GM23338 (cell line): ENCODE data around the gene FKBP1A. TPM values are rescaled to one million over a fixed set of nuclear protein-coding genes. Genes with fewer than 3 reads are reported as not detected.

Experiments
- ATAC-seq: fragments of 200-7000 bp; cut with Tn5 transposase; 3 replicates; pipeline ENCODE4 v1.9.1; 2020
- DNase-seq: peaks from one replicate; pipeline ENCODE4 v3.0.0-alpha.2; 2015; ENCODE audit warnings: low spot score
- H2AFZ ChIP-seq: fragments of 200-600 bp; sonication (generic); 2 replicates; pipeline ENCODE4 v1.8.0; 2016; ENCODE audit warnings: antibody characterized with exemption, mild to moderate bottlenecking, moderate library complexity
- H3F3A ChIP-seq: fragments of 200-600 bp; sonication (generic); replicated peaks from 2 replicates; pipeline ENCODE4 v1.8.0; 2017; ENCODE audit warnings: antibody characterized with exemption, mixed run types, low read depth
- H3K27ac ChIP-seq: fragments of 200-600 bp; sonication (generic); 2 replicates; pipeline ENCODE4 v1.6.1; 2016; ENCODE audit warnings: low read depth
- H3K27me3 ChIP-seq: fragments of 200-600 bp; sonication (generic); 2 replicates; pipeline ENCODE4 v1.8.0; 2016; ENCODE audit warnings: mild to moderate bottlenecking, mixed run types, moderate library complexity; ENCODE audit not compliant: insufficient read depth
- H3K36me3 ChIP-seq: fragments of 200-600 bp; sonication (generic); 2 replicates; pipeline ENCODE4 v1.8.0; 2016; ENCODE audit warnings: mild to moderate bottlenecking; ENCODE audit not compliant: insufficient read depth
- H3K4me1 ChIP-seq: fragments of 200-600 bp; sonication (generic); 2 replicates; pipeline ENCODE4 v1.8.0; 2016; ENCODE audit warnings: mild to moderate bottlenecking, moderate library complexity; ENCODE audit not compliant: insufficient read depth
- H3K4me2 ChIP-seq: fragments of 200-600 bp; sonication (generic); 2 replicates; pipeline ENCODE4 v1.7.1; 2017; ENCODE audit warnings: mixed run types
- H3K4me3 ChIP-seq: fragments of 200-600 bp; sonication (generic); 2 replicates; pipeline ENCODE4 v1.6.1; 2016; ENCODE audit warnings: mixed run types
- H3K79me2 ChIP-seq: fragments of 200-600 bp; sonication (generic); replicated peaks from 2 replicates; pipeline ENCODE4 v1.8.0; 2017; ENCODE audit warnings: mild to moderate bottlenecking; ENCODE audit not compliant: insufficient read depth
- H3K9me2 ChIP-seq: fragments of 200-600 bp; sonication (generic); 2 replicates; pipeline ENCODE4 v1.8.0; 2017; ENCODE audit not compliant: insufficient read depth
- H4K20me1 ChIP-seq: fragments of 200-600 bp; sonication (generic); replicated peaks from 2 replicates; pipeline ENCODE4 v1.8.0; 2017; ENCODE audit warnings: mild to moderate bottlenecking; ENCODE audit not compliant: insufficient read depth
- H3K27ac Mint-ChIP-seq: 2 replicates; pipeline ENCODE4 v1.8.0; 2020; ENCODE audit warnings: inconsistent platforms, mild to moderate bottlenecking, moderate library complexity, mixed read lengths
- H3K27me3 Mint-ChIP-seq: 3 replicates; pipeline ENCODE4 v1.8.0; 2022; ENCODE audit warnings: low read depth, mild to moderate bottlenecking, moderate library complexity, mixed read lengths, inconsistent platforms; ENCODE audit not compliant: insufficient read depth, poor library complexity
- H3K36me3 Mint-ChIP-seq: 3 replicates; pipeline ENCODE4 v1.8.0; 2021; ENCODE audit warnings: low read depth, mild to moderate bottlenecking, inconsistent platforms, moderate library complexity, mixed read lengths
- H3K4me1 Mint-ChIP-seq: 3 replicates; pipeline ENCODE4 v1.8.0; 2020; ENCODE audit warnings: mild to moderate bottlenecking, inconsistent platforms, mixed read lengths
- H3K4me3 Mint-ChIP-seq: 3 replicates; pipeline ENCODE4 v1.8.0; 2021; ENCODE audit warnings: moderate library complexity, mild to moderate bottlenecking, inconsistent platforms, mixed read lengths
- H3K9me3 Mint-ChIP-seq: 3 replicates; pipeline ENCODE4 v1.8.0; 2020; ENCODE audit warnings: moderate library complexity, mild to moderate bottlenecking, inconsistent platforms, mixed read lengths
- CREB1 ChIP-seq: fragments of 250-450 bp; sonication (Bioruptor Pico); IDR thresholded peaks from 2 replicates; pipeline ENCODE4 v1.5.0; 2020; ENCODE audit warnings: low read depth, mild to moderate bottlenecking, moderate library complexity
- ETS1 ChIP-seq: IDR thresholded peaks from 2 replicates; pipeline ENCODE4 v1.6.1; 2016; ENCODE audit warnings: antibody characterized with exemption
- EZH2phosphoT487 ChIP-seq: fragments of 200-600 bp; sonication (generic); IDR thresholded peaks from one replicate; pipeline ENCODE4 v1.8.1; 2018; ENCODE audit warnings: antibody characterized with exemption; ENCODE audit not compliant: unreplicated experiment
- JUNB ChIP-seq: IDR thresholded peaks from one replicate; pipeline ENCODE4 v1.6.1; 2016; ENCODE audit warnings: antibody characterized with exemption; ENCODE audit not compliant: unreplicated experiment
- NANOG ChIP-seq: IDR thresholded peaks from 2 replicates; pipeline ENCODE4 v1.6.1; 2016; ENCODE audit warnings: antibody characterized with exemption, borderline replicate concordance
- STAT1 ChIP-seq: IDR thresholded peaks from one replicate; pipeline ENCODE4 v1.6.1; 2016; ENCODE audit warnings: antibody characterized with exemption; ENCODE audit not compliant: unreplicated experiment
- ZNF114 ChIP-seq: fragments of 250-450 bp; sonication (Bioruptor Pico); IDR thresholded peaks from 2 replicates; pipeline ENCODE4 v1.5.0; 2020; ENCODE audit warnings: mild to moderate bottlenecking, moderate library complexity
- ZNF462 ChIP-seq: fragments of 250-450 bp; sonication (Bioruptor Pico); IDR thresholded peaks from 2 replicates; pipeline ENCODE4 v1.5.0; 2020; ENCODE audit warnings: mild to moderate bottlenecking, moderate library complexity
- polyA plus RNA-seq: library from polyadenylated mRNA; unstranded; fragments of >200 nt; fragmentation: Nextera tagmentation; extraction: Ambion mirVana; gene quantifications from 2 replicates; pipeline ENCODE4 v1.2.1, GENCODE V29; 2016
- total RNA-seq: library from RNA; depleted of rRNA; stranded (reverse); fragments of >200 nt; shearing (Covaris generic); gene quantifications from 2 replicates; pipeline ENCODE4 v1.2.3, GENCODE V29; 2014
- TF ChIP-seq, protein P1 (sequence below): IDR thresholded peaks from one replicate; pipeline ENCODE4 v1.6.1; 2018; ENCODE audit warnings: antibody characterized with exemption; ENCODE audit not compliant: unreplicated experiment

FKBP1A gene
- total and polyA plus RNA-seq, 2 experiments from 2014 or later, result 171 to 350 TPM

DNA sequence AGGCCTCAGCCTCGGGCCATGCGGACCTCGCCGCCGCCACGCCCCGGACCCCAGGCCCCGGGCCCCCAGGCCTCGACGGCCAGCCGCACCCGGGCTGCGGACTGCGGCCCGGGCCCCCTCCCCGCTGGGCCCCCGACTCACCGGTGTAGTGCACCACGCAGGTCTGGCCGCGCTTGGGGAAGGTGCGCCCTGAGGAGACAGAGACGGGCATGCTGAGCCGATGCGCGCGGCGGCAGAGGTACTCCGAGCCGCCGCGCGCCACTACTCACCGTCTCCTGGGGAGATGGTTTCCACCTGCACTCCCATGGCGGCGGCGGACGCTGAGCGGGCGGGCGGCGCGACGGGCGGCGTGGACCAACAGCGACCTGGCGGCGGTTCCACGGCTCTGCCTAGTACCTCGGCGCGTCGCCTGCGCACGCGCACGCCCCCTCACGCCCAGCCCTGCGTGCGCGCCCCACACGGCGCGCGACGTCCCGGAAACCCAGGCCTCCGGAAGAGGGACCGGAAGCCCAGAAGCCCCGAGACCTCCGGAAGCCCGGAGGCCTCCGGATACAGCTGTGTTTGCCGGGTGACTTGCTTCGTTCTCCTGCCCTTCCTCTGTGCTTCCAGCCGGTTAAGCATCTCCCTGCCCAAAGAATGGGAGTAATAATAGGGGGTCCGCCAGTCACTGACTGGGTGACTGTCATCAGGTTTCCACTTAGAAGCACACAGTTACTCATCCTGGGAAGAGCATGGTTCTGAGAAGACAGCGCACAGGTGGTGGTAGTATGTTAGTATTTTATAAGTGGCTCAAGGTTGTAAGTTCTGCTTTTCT, at the start of gene FKBP1A (continued):
- TF ChIP-seq CREB1 (CRISPR knock-in tag), result no peak

- Histone ChIP-seq H3K4me2 (no peak overlapping the region), H3K79me2 (no peaks in the 10 kb centered on the region), H3F3A (no peaks in the 10 kb centered on the region), H3K27me3 (no peaks in the 10 kb centered on the region), H3K9me2 (no peaks in the 10 kb centered on the region), H3K4me3 (no peak overlapping the region), H2AFZ (no peak overlapping the region), H4K20me1 (no peaks in the 10 kb centered on the region; the same call in 1 of the 2 replicates), H3K36me3 (peaks cover 32% of the 10 kb centered on the region), H3K27ac (no peak overlapping the region), H3K4me1 (no peaks in the 10 kb centered on the region)
- H3K4me3 Mint-ChIP-seq, result no peak overlapping the region
- no peak overlapping the region for H3K27ac Mint-ChIP-seq
- ATAC-seq, result no peak
- no peak for DNase-seq
- TF ChIP-seq EZH2phosphoT487, result no peak
- TF ChIP-seq STAT1, result no peak
- no peak for TF ChIP-seq JUNB
- TF ChIP-seq, protein P1, sequence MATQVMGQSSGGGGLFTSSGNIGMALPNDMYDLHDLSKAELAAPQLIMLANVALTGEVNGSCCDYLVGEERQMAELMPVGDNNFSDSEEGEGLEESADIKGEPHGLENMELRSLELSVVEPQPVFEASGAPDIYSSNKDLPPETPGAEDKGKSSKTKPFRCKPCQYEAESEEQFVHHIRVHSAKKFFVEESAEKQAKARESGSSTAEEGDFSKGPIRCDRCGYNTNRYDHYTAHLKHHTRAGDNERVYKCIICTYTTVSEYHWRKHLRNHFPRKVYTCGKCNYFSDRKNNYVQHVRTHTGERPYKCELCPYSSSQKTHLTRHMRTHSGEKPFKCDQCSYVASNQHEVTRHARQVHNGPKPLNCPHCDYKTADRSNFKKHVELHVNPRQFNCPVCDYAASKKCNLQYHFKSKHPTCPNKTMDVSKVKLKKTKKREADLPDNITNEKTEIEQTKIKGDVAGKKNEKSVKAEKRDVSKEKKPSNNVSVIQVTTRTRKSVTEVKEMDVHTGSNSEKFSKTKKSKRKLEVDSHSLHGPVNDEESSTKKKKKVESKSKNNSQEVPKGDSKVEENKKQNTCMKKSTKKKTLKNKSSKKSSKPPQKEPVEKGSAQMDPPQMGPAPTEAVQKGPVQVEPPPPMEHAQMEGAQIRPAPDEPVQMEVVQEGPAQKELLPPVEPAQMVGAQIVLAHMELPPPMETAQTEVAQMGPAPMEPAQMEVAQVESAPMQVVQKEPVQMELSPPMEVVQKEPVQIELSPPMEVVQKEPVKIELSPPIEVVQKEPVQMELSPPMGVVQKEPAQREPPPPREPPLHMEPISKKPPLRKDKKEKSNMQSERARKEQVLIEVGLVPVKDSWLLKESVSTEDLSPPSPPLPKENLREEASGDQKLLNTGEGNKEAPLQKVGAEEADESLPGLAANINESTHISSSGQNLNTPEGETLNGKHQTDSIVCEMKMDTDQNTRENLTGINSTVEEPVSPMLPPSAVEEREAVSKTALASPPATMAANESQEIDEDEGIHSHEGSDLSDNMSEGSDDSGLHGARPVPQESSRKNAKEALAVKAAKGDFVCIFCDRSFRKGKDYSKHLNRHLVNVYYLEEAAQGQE, result no peak
- TF ChIP-seq ETS1, result no peak
- TF ChIP-seq CREB1 (CRISPR knock-in tag), result no peak
- TF ChIP-seq ZNF462 (CRISPR knock-in tag), result no peak
- TF ChIP-seq NANOG, result no peak
- no peak for TF ChIP-seq ZNF114 (CRISPR knock-in tag)
- H3K4me1 Mint-ChIP-seq, result peaks cover 9% of the 10 kb centered on the region; the same call in 2 of the 3 replicates
- peaks cover 5% of the 10 kb centered on the region for H3K27me3 Mint-ChIP-seq
- H3K9me3 Mint-ChIP-seq, result no peaks in the 10 kb centered on the region
- peaks cover 57% of the 10 kb centered on the region for H3K36me3 Mint-ChIP-seq
Measured at GRCh38 chr20:1442304-1442703, 49.5 kb upstream of the FKBP1A start.
